Activated naive CD4-positive, alpha-beta T cell treated with anti-CD3 and anti-CD28 coated beads, Interleukin-2, amount 50 U/mL, for 24 hours (primary cell): ENCODE results near the gene OR10J4.

Source experiments
- H3K27ac Mint-ChIP-seq: one replicate; pipeline ENCODE4 v1.8.0; 2021; ENCODE audit warnings: mild to moderate bottlenecking, mixed read lengths
- H3K27me3 Mint-ChIP-seq: one replicate; pipeline ENCODE4 v1.8.0; 2021; ENCODE audit warnings: mixed read lengths
- H3K36me3 Mint-ChIP-seq: one replicate; pipeline ENCODE4 v1.8.0; 2021; ENCODE audit warnings: mixed read lengths
- H3K4me1 Mint-ChIP-seq: one replicate; pipeline ENCODE4 v1.8.0; 2021; ENCODE audit warnings: mixed read lengths
- H3K4me3 Mint-ChIP-seq: one replicate; pipeline ENCODE4 v1.8.0; 2021; ENCODE audit warnings: mild to moderate bottlenecking, mixed read lengths
- H3K9me3 Mint-ChIP-seq: one replicate; pipeline ENCODE4 v1.8.0; 2021; ENCODE audit warnings: mixed read lengths

The OR10J4 gene

DNA sequence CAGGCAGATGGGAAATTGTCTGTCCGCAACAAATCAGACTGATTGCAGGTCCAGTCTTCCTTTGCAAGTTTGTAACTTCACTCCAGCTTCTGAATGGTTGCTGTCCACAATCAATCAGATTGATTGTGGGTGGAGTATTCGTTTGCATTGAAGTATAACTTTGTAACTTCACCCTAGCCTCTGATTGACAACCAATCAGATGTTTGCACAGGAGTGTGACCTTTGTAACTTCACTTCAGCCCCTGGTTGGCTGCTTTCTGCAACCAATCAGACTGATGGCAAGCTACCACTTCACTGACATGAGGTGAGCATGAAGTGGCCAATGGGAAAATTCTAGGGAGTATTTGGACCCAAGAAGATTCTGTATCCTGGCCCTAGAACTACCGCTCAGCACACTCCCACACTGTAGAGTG, 33.2 kb downstream of the OR10J4 start:
- Mint-ChIP-seq H3K4me3 (no peak overlapping the region), H3K27ac (no peak overlapping the region), H3K9me3 (peaks cover 15% of the 10 kb centered on the region), H3K27me3 (peaks cover 9% of the 10 kb centered on the region), H3K4me1 (no peaks in the 10 kb centered on the region), H3K36me3 (peaks cover 4% of the 10 kb centered on the region)

DNA sequence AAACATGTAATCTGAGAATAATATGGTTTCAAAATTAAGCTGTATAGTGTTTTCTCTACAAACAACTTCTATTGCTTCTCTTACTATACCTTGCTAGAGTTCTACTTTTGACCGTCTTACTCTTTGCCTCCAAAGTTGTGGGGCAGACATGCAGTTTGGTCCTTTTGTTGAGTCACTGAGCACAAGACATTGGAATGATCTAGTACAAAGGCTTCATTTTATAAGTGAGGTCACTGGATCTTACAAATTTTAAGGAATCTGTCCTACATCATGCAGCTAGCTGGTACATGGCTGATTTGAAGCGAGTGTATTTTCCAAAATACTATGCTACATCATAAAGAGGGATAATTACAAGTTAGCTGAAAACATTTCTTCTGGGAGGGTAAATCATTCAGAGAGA, 36.3 kb downstream of the OR10J4 start:
- H3K4me3 Mint-ChIP-seq: no peak overlapping the region
- peaks cover 5% of the 10 kb centered on the region for H3K9me3 Mint-ChIP-seq

DNA sequence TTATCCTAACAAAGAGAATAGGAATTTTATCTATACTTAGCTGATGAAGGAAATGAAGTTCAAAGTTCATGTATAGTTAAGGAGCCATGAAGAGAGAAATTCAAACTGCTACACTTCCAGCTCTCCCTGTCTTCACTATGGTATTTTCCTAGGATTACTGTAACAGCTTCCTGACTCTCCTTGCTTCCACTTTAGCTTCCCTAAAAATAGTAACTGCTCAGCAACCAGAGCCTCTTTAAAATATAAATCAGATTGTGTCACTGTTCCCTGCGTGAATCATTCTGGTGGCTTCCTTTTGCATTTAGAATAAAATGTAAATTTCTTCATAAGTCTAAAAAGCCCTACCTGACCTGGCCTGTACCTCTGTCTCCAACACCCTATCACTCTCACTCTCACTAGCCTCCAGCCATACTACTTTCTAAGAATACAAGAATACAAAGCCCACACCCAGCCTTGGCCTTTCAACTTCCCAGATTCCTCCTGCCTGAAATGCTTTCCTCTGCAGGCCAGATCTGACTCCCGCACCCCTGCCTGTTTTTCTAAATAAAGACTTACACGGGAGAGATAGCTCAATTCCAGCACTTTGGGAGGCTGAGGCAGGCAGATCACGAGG, 38.0 kb downstream of the OR10J4 start:
- H3K9me3 Mint-ChIP-seq: peaks cover 5% of the 10 kb centered on the region

More for the DNA sequence above, 36.3 kb downstream of the OR10J4 start:
- Mint-ChIP-seq H3K27me3 (peaks cover 14% of the 10 kb centered on the region), H3K36me3 (no peaks in the 10 kb centered on the region), H3K27ac (no peak overlapping the region), H3K4me1 (no peaks in the 10 kb centered on the region)

DNA sequence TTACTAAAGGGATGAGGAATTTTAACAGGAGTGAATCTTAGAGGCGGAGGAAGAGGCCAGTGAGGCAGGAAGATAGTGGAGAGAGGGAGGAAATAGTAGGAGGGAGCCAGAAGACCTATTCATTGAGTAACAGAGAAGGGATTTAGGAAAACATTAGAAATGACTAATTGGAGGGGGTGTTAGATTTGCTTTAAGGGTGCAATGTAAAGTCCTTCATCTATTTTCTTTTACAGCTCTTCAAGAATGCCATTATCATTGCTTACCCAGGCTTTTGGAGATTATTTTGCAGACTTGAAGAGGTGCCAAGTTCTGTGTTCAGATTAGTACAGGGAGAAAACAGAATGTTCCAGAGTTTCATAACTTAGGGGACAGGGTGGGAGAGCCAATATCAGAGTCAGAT, 41.3 kb downstream of the OR10J4 start:
- H3K27me3 Mint-ChIP-seq: peaks cover 14% of the 10 kb centered on the region
- no peak overlapping the region for H3K27ac Mint-ChIP-seq
- H3K36me3 Mint-ChIP-seq: no peaks in the 10 kb centered on the region
- no peaks in the 10 kb centered on the region for H3K4me1 Mint-ChIP-seq
- H3K9me3 Mint-ChIP-seq: peaks cover 5% of the 10 kb centered on the region
- H3K4me3 Mint-ChIP-seq: no peak overlapping the region

More for the DNA sequence above, 38.0 kb downstream of the OR10J4 start:
- Mint-ChIP-seq H3K36me3 (no peaks in the 10 kb centered on the region), H3K27ac (no peak overlapping the region), H3K4me1 (no peaks in the 10 kb centered on the region), H3K4me3 (no peak overlapping the region), H3K27me3 (peaks cover 16% of the 10 kb centered on the region)

DNA sequence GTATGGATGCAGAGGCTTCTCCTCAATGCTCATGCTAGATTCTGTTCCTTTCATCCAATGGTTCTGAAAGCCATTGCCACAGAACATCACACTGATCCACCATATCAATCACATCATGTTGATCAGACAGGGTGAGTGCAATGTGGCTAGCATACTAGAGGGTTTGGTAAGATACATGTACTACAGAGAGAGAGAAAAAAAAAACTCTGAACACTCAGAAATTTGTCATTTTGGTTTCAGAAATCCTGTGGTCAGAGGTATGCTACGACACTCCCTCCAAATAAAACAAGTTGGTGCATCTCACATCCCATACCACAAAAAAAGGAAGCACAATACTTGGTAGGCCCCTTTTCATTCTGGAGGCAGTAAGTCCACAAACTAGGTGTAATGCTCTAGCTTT, 42.9 kb downstream of the OR10J4 start:
- no peak overlapping the region for H3K27ac Mint-ChIP-seq
- no peaks in the 10 kb centered on the region for H3K4me1 Mint-ChIP-seq
- peaks cover 10% of the 10 kb centered on the region for H3K27me3 Mint-ChIP-seq
- peaks cover 5% of the 10 kb centered on the region for H3K9me3 Mint-ChIP-seq
- H3K36me3 Mint-ChIP-seq: no peaks in the 10 kb centered on the region
- H3K4me3 Mint-ChIP-seq: no peak overlapping the region
